HG02852 (cell line): ENCODE data around the gene TIMP2.
"Not testable (repeated sequence)": the region's sequence is repeated elsewhere in the genome, so short reads cannot be mapped to it uniquely, and the experiment has no call there.

Experiments
- ATAC-seq: cut with Tn5 transposase; IDR thresholded peaks from one replicate; pipeline ENCODE4 v1.9.1; 2021; ENCODE audit warnings: mild to moderate bottlenecking, moderate library complexity; ENCODE audit not compliant: unreplicated experiment

TIMP2 gene

GRCh38 chr17:78908426-78908825, 16.8 kb downstream of the TIMP2 start:
- ATAC-seq = no peak

GRCh38 chr17:78905541-78905940, 19.6 kb downstream of the TIMP2 start:
- ATAC-seq = no peak

GRCh38 chr17:78905116-78905515, 20.1 kb downstream of the TIMP2 start:
- ATAC-seq = no peak

- ATAC-seq = no peak
Measured at GRCh38 chr17:78904371-78904770, 20.8 kb downstream of the TIMP2 start.

- no peak for ATAC-seq
Measured at GRCh38 chr17:78903101-78903779, 21.9 kb downstream of the TIMP2 start, which contains the start of gene CEP295NL. Gene CEP295NL (minus strand): TSS chr17:78903201. CDS start chr17:78901828, 1,373 bp downstream.

- not testable (repeated sequence) for ATAC-seq
Measured at GRCh38 chr17:78902231-78902630, 23.0 kb downstream of the TIMP2 start.

GRCh38 chr17:78901806-78902205, 23.4 kb downstream of the TIMP2 start:
- ATAC-seq = no peak

- no peak for ATAC-seq
Measured at GRCh38 chr17:78900816-78901215, 24.4 kb downstream of the TIMP2 start.

GRCh38 chr17:78899361-78900260, 25.6 kb downstream of the TIMP2 start:
- no peak for ATAC-seq

GRCh38 chr17:78898947-78899346, 26.2 kb downstream of the TIMP2 start:
- ATAC-seq = no peak

GRCh38 chr17:78898075-78898836, 26.9 kb downstream of the TIMP2 start:
- ATAC-seq = no peak

- ATAC-seq = no peak
Measured at GRCh38 chr17:78897664-78898047, 27.5 kb downstream of the TIMP2 start.

- ATAC-seq = no peak
Measured at GRCh38 chr17:78896834-78897663, 28.1 kb downstream of the TIMP2 start.

GRCh38 chr17:78896091-78896833, 28.9 kb downstream of the TIMP2 start:
- no peak for ATAC-seq

GRCh38 chr17:78895322-78895721, 29.9 kb downstream of the TIMP2 start:
- no peak for ATAC-seq

GRCh38 chr17:78893684-78894083, 31.5 kb downstream of the TIMP2 start:
- ATAC-seq = no peak

- ATAC-seq = no peak
Measured at GRCh38 chr17:78892936-78893379, 32.2 kb downstream of the TIMP2 start.

GRCh38 chr17:78892520-78892919, 32.7 kb downstream of the TIMP2 start:
- no peak for ATAC-seq

- ATAC-seq = no peak
Measured at GRCh38 chr17:78892062-78892456, 33.1 kb downstream of the TIMP2 start.
